Stimulated activated CD4-positive, alpha-beta T cell treated with anti-CD3 and anti-CD28 coated beads, Interleukin-4, amount 100 ng/mL, for 24 hours (primary cell): ENCODE data around the gene RGS13.

Source experiments
- DNase-seq: peaks from one replicate; pipeline ENCODE4 v3.0.0-alpha.2; 2020

The RGS13 gene, protein sequence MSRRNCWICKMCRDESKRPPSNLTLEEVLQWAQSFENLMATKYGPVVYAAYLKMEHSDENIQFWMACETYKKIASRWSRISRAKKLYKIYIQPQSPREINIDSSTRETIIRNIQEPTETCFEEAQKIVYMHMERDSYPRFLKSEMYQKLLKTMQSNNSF

DNA sequence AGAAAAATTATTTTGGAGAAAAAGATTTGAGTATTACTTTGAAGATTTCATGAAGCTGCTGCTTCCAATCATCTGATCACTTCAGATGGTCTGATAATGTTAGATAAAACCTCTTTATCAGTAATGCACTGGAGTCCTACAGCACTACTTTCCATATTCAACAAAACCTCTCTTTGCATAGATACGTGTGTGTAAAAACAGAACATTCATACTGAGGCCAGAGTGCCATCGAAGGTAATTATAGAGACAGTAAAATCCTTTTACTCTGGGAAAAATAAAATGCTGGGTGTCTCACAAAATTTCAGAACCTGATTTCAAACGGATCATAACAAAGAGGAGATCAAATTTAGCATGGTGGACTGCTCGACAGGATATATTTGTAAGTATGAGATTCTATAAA is at the start of gene RGS13:
RGS13 (plus strand) TSS at position 209 of the 400 bp plus-strand sequence. CDS start 8,188 bp downstream, outside the sequence.
- DNase-seq = no peak

DNA sequence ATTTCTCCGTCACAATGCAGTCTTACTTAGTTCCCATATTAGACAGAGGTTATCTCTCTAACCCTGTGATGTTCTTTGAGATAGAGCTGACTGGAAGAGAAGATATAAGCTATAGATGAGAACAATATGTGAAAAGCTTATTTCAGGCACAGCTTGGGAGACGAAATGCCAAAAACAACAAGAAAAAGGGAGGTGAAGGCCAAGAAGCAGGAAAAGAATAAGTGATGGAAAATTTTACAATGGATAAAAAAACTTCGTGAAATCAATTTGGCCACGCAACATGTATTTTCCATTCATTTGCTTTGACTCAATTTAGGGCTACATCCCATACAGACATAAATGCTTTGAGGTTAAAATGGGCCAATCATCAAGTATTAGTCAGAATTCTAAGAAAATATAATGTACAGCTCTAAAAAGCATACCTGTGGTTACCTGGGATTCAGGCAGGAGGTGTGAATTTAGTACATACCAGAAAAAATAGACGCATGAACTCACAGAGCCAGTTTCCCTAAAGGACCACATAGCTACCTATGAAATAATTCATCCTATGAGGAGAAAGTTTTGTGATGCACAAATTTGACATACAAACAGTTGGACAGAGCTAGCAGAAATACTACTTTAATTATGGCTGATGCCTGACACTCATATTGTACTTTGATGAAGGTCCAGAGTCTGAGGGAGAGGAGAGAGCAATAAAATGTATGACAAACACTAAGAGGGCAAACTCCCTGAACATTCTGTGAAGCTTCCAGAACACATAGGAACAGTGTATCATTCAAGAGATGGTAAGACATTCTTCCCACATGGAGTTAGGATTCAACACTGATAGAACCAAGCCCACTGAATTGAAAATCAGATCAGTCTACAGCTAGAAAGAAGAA is 48.3 kb upstream of the RGS13 start:
- DNase-seq = no peak

DNA sequence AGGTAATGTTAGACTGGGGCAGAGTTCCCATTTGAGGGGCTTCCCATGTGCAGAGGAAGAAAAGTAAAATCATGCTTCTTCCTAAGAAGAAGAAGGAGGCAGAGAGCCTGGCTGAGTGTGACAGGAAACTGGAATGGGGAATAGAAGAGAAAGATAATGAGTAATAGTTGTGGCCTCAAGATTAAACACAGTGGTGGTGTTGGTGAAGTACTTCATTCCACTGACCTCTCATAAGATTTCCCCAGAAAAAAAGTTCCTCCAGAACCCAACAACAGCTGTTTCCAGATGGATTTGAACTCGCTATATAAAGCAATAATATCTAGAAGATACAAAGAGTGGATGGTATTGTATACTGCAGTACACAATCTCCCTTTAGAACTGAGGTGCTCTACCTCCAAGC is 47.4 kb upstream of the RGS13 start:
- no peak for DNase-seq

DNA sequence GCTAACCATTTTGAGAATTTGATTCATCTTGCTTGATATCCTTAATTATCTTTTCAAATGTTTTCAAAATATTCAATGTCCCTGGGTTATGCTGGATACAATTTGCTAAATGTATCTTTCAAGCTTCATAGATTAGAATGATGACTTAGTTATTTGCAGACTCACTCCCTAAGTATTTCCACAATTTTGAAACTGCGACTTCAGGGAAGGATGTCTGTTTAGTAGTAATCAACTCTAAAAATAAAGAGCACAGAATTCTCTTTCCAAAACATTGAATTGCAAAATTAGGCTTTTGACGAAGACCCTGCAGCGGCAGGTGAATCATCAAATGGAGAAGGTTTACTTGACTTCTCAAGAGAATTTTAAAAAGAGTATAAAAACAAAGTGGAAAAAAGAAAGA is 46.1 kb upstream of the RGS13 start:
- no peak for DNase-seq

DNA sequence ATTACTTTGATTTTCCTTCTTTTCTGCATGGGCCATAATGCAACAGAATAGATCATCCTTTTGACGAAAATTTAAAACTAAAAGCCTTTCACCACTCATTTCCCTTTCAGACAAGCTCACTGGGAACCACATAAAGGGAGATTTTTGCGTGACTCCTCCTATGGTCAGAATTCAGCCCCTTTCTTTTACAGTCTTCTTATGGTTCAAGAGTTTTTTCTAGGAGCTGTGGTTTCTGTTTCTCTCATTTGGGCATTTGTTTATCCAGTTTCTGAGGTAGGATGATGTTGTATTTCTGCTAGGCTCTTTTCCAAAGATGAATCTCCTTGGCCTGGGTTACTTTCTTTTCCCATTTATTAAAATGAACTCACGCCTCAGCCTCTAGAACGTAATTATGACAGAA is 43.4 kb upstream of the RGS13 start:
- DNase-seq = no peak

DNA sequence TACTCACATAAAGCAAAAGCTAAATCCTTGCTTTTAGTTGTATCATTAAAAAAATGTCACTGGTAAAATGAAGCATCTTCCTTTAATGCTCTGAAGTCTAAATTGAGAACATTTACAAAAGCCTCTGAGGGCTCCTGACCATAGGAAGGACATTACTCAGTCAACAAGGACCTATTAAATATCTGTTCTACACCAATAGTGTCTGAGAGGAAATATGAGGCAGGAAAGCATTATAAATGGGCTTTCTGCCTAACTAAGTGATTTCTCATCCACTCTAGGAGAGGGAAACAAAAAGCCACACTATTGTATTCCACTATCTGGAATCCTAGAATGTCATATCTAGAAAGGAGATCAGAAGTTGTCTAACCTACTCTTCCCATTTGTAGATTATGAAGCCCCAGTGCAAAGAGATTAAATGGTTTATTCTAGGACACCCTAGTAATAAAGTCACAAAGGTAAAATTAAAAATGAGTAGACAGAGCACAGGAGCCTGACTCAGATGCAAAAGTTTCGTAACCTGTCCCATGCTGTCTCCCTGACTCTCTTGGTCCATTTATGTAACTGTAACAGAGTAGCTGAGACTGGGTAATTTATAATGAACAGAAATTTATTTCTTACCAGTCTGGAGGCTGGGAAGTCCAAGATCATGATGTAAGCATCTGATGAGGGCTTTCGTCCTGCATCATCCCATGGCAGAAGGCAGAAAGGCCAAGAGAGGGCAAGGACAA is 42.8 kb upstream of the RGS13 start:
- no peak for DNase-seq

DNA sequence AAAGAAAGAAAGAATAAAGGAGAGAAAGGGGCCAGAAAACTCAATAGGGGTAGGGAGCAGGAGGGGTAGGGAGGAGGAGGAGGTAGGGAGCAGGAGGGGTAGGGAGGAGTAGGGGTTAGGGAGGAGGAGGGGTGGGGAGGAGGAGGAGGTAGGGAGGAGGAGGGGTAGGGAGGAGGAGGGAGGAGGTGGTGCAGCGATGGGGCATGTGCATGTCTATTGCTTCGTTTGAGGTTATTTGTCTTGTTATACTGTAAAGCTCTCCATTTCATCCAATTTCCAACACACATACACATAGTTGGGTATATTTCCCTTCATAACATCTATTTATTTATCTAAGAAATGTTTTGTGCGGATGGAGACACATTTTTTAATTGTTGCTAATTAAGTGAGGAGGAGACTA is 40.6 kb upstream of the RGS13 start:
- DNase-seq = no peak

DNA sequence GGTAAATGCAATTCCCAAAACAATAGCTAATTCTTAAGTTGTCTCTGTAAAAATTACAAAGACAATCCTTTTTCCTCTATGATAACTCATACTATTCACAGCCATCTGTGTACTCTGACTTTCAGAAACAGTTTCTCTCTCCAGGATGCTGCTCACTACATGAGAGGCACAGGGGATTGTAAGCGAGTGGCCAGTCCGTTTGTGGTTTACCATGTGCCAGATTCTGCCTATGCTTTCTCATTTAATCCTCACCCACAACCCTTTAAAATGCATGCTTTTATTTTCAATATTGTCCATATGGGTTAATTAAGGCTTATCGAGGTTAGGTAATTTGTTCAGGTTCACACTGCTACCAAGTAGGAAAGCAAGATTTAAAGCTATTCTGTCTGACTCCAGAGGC is 37.4 kb upstream of the RGS13 start:
- no peak for DNase-seq

DNA sequence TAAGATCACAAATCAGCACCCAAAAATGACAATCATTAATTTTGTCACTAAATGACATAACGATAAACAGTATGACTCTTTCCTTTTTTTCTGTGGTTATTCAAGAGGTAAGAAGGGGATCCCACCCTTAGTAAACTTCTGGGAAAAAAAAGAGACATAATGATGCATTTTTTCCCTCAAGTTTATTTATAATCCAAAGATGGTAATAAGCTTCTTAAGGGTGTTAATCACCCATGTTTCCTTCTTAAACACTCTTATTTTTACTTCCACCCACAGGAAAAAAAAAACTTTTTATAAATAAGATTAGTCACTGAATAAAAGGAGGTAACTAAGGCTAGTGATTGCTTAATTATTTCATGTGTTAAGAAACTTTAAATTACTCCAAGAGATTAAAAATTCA is 35.7 kb upstream of the RGS13 start:
- no peak for DNase-seq

DNA sequence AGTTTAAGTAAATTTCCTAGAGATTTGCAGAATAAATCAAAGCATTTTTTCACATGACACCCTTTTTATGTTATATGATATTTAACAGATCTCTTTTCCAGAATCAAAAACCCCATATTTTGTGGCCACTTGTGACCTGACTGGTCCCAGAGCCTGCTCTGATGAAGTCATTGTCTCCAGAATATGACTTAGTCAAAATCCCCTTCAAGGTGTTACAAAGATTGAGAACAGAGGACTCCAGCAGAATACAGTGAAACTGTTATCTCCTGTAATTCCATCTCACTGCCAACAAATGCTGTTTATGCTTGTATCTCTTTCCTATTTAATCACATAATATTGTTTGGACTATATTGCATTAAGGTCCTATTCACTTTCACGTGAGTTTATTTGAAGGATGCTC is 34.8 kb upstream of the RGS13 start:
- DNase-seq = no peak

DNA sequence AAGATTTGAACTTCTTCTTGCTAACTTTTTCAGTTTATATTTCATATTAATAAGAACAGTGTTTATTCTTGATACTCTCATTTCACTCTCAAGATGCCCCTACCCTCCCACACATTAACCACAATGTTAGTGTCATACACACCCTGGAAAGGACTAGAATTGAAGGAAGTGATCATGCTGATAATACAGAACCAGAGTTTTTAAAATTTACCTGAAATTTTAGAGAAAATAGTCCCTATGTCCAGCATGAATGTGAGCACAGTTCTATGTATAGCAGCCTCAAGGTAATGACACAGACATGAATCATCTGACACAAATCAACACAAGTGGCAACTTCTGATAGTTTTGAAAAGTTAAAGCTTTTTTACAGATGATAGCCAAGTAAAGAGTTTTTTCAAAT is 34.4 kb upstream of the RGS13 start:
- DNase-seq = no peak

DNA sequence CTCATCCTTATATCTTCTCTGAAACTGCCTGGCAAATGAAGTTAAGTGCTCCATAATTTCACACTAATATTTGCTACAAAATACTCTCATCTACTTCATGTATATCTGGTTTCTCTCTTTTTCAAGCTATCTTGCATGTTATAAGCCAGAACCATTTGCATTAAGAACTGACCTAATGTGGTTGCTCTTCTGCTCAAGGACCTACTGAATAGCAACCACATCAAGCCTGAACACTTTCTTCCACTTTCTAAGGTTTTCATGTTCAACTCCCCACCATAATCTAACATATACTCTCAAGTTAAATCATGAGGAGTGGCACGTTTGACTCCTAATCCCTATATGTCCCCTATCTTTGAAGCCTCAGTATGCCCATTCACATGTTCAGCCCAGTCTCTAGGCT is 33.2 kb upstream of the RGS13 start:
- no peak for DNase-seq

DNA sequence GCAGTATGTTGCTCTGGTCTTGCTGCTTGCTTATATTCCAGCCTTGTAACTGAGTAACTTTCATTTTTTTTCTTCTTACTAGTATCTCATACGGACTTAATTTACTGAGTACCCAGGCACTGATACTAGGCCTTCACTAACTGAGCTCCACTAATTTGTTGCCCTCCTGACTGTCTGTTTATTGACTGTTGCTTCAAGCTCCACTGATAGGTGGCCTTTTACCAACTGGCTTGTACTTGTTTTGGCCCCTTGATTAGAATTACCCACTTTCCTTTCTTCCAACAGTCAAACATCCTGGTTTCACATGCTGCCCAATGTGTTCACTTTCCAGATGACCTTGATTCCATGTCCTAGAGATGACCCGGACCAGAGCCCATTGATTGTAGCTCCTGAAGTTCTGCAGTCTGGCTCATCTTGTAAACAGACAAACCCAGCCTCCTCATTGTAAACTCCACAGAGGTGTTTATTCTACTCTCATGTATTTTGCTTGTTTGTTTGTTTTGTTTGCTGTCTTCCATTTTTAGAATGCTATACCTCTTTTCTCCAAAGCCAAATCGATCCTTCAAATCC is 32.6 kb upstream of the RGS13 start:
- no peak for DNase-seq

DNA sequence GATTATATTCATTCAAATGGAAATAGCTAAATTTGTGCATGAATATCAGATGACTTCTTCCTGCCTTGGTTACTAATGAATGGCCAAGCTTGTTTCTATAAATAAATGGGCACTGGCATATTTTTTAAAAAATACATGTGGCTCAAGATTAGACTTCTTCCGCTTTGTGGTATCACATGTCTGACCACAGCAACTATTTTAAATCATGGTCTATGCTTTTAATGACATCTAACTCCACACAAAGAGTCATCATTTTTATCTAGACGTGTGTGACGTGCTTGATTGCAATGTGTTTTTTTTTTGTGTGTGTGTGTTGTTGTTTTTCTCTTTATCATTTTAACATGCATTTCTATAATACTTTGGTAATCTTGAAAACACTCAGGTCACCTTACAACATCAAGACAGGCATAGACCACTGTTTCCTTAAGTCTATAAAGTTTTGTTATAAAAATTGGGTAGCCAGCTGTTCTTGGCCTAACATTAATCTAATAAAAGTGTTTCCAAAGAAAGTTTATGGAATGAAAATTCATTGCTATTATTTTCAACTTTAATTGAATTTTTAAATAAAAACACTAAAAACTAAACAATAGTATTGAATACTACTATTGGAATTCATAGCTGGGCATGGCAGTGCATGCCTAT is 30.8 kb upstream of the RGS13 start:
- no peak for DNase-seq

DNA sequence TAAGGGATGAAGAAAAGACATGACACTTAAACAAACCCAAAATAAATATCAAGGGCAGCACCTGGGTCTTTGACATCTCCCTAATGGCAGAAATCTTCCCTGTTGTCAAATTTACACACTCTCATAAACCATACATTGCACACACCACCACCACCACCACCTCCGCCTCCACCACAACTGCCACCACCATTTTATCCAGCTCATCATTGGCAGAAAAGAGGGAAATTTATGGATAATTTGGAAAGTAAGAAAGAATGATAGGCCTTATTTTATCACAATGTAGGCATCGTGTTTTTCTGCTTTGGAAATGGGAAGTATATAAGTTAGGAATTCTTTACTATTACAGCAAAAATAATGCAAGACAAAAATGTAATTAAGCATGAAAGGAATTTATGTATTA is 27.3 kb upstream of the RGS13 start:
- no peak for DNase-seq

DNA sequence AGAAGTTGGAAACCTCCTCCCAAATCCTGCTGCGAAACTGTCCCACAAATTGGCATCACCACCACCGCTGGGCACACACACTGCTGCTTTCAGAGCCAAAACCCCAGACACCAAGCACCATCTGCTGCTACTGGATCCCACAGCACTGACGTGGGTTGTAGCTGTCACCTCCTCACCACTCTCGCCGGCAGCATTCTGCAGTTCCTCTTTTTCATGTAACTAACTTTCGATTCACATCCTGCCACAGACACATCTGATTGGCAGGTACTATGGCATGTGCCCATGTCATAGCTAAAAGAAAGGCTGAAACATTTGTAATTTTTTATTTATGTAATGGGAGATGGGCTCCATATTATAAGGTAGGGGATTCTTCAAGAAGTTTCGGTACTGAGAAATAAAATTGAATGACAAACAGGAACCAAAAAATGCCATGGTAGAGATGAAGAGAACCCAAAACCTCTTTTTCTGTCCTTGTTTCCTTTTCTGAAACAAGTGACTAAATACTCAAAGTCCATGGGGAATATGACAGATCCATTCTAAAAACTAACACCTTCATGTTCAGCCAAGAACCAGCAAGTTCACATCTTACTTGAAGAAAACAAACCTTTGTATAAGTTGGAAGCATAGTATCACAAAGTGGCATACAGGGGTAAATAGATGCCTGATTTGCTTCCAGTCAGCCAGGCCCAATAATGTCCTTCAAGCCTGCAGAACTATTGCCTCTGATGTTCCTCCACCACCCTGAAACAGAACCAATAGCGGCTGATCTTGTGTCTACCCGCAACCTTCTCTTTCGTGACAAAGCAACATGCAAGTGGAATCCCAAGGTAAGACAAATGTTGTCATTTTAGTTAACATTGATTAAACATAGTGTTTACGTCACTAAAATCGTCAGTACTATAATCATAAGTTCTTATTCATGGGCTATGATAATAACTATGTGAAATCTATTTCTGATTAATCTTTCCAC is 26.6 kb upstream of the RGS13 start:
- peak; percentile 52 for DNase-seq

DNA sequence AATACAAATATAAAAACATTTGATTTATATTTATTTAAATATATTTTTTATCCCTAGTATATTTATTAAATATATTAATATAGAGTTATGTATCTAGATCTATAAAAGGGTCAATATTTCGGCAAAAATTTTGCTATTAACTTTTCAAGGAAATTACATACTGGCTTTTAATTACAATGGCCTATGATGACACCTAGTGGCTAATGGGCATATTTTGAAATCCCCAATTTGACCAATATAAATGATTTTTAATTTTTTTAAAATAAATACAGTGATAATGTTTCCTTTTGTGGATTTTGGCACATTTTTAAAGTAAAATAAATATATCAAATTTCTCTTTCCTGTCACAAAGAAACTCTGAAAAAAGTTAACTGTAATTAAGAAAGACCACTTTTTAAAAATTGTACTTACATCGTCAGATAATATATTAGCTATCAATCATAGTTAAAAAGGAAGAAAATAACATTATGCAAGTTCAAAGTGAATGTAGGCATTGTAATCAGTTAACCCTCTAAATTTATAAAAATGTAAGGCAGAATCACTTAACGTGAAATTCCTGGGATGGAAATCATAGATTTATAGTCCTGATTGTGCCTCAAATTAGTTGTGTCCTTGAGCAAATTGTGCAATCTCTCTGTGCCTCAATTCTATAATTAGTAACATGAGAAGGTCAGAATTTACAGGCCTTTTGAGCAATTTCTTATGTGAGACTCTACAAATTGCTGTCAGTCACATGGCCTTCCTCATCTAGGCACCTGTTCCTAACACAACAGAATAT is 25.6 kb upstream of the RGS13 start:
- no peak for DNase-seq

DNA sequence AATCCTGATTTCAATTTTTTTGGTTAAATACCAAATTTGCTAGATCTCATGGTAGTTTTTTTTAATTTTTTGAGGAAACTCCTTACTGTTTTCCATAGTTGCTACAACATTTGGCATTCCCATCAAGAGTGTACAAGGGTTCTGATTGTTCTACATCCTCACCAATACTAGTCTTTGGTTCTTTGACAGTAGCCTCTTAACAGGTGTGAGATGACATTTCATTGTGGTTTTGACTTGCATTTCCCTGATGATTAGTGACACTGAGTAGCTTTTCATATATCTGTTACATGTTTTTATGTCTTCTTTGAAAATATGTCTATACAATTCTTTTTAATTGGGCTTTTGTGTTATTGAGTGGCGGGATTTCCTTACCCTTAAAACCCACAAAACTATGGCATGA is 20.9 kb upstream of the RGS13 start:
- DNase-seq = no peak

DNA sequence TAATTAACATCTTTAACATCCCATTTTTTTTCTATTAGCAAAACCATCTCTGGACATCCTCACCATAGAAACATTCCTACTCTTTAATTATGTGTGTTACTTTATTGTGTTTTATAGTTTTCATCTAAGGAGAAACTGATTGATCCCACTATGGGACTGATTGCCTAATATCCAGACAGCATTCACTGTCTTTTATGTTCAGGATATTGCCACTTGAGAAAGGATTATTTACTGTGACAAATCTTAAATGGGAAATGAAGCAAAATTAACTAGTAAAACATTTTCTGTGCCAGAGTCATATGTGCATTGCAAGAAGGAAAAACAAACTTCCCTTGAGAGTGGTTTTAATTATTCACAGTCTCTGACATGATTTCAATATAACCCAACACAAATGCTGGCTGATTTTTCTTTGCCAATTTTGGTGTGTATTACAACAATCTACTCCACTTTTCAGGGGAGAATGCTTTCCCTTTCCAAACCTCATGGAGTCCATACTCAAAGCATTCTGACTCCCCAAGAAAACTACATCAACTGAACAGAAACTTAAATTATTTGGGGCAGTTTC is 15.8 kb upstream of the RGS13 start:
- no peak for DNase-seq

DNA sequence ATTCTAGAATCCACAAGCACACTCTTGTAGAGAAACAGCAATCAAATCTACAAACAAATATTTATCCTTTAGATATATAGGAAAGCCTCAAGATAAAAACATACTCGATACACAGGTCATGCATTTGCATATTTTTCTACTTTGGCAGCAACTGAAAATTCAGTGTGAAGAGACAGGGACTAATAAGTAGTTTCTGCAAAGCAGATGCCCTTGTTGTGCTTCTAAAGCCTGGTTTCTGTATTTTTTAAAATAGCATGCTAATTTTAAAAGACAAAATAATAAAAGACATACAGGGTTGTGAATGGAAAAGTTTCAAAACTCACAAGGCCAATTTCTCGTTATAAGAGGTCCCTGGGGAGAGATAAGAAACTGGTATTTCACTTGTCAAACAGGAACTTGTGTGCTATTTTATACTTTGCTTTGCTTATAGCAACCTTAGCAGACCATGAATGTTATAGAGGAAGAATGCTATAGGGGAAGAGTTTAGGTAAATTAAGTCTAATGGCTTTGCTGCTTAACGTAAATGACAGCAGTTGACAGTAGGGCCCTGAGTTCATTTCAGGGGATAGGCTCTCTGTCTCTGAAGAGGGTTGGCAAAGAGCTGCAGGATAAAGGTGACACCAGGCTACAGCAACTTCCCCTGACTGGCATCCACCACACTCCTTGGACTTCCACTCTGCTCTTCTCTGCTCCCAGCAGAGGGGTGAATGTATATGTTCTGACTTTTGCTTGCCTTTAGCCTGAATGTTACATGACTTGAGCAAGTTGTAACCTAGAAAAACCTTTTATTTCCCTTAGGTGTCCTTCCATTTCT is 9.4 kb upstream of the RGS13 start:
- no peak for DNase-seq
